Endodermal cell (in vitro differentiated cells): ENCODE data around the gene FOXI1. TPM values are rescaled to one million over a fixed set of nuclear protein-coding genes. Genes with fewer than 3 reads are reported as not detected.

Source experiments
- DNase-seq: peaks from one replicate; pipeline ENCODE4 v3.0.0-alpha.2; 2017
- H3K27ac ChIP-seq: 2 replicates; pipeline ENCODE4 v1.5.1; 2013; ENCODE audit warnings: mild to moderate bottlenecking, low read depth, low read length, moderate library complexity
- H3K27me3 ChIP-seq: 2 replicates; pipeline ENCODE4 v1.6.1; 2013; ENCODE audit warnings: mild to moderate bottlenecking, low read length, moderate library complexity; ENCODE audit not compliant: insufficient read depth, control insufficient read depth, poor library complexity, severe bottlenecking
- H3K36me3 ChIP-seq: 2 replicates; pipeline ENCODE4 v1.7.0; 2013; ENCODE audit warnings: mild to moderate bottlenecking, low read length, moderate library complexity; ENCODE audit not compliant: control insufficient read depth, insufficient read depth
- H3K4me1 ChIP-seq: one replicate; pipeline ENCODE4 v1.7.0; 2013; ENCODE audit warnings: low read length; ENCODE audit not compliant: control insufficient read depth, insufficient read depth
- H3K4me3 ChIP-seq: 2 replicates; pipeline ENCODE4 v1.5.1; 2013; ENCODE audit warnings: mild to moderate bottlenecking, low read length, moderate library complexity
- H3K9ac ChIP-seq: 2 replicates; pipeline ENCODE4 v1.6.1; 2013; ENCODE audit warnings: mild to moderate bottlenecking, low read length, moderate library complexity; ENCODE audit not compliant: poor library complexity, severe bottlenecking; ENCODE audit errors: extremely low read depth
- H3K9me3 ChIP-seq: 2 replicates; pipeline ENCODE4 v1.6.1; 2013; ENCODE audit warnings: mild to moderate bottlenecking, low read length, moderate library complexity; ENCODE audit not compliant: control insufficient read depth
- H3K27ac Mint-ChIP-seq: 2 replicates; pipeline ENCODE4 v1.8.0; 2020; ENCODE audit warnings: mixed read lengths
- H3K27me3 Mint-ChIP-seq: 2 replicates; pipeline ENCODE4 v1.8.0; 2021; ENCODE audit warnings: mild to moderate bottlenecking, mixed read lengths; ENCODE audit not compliant: insufficient read depth
- H3K36me3 Mint-ChIP-seq: 2 replicates; pipeline ENCODE4 v1.8.0; 2020; ENCODE audit warnings: low read depth, mixed read lengths
- H3K4me1 Mint-ChIP-seq: 2 replicates; pipeline ENCODE4 v1.8.0; 2020; ENCODE audit warnings: mixed read lengths
- H3K4me3 Mint-ChIP-seq: 2 replicates; pipeline ENCODE4 v1.8.0; 2020; ENCODE audit warnings: mild to moderate bottlenecking, moderate library complexity, mixed read lengths
- H3K9me3 Mint-ChIP-seq: 2 replicates; pipeline ENCODE4 v1.8.0; 2020; ENCODE audit warnings: mild to moderate bottlenecking, mixed read lengths
- CTCF ChIP-seq: fragments of 200-600 bp; sonication (generic); conservative IDR thresholded peaks from 2 replicates; pipeline ENCODE4 v1.5.0; 2021; ENCODE audit warnings: antibody characterized with exemption, mild to moderate bottlenecking
- WGBS, 2 experiments: methylation state at CpG; one replicate each; pipeline versions ENCODE4 v1.1.5 to v1.1.7; 2013; ENCODE audit warnings: missing lambda C conversion rate in 2 of 2, mixed read lengths in 1 of 2; ENCODE audit not compliant: insufficient coverage in 1 of 2, insufficient read length in 1 of 2; 5-methylcytosine and 5-hydroxymethylcytosine counted together
- total RNA-seq, 2 donors: library from RNA; stranded (reverse); fragmentation: NEBNext Ultra II Directional in 1 of 2; extraction: Animal tissue kit (Norgen Biotek cat#: 25700) in 1 of 2; gene quantifications; 2 replicates in 1 of 2; 3 replicates in 1 of 2; pipeline ENCODE4 v1.2.1, GENCODE V29; 2021

Gene FOXI1
- total RNA-seq, 2 donors from 2014 or later, result 0.44 to 3.5 TPM

- H3K9me3 Mint-ChIP-seq, result peaks cover 15% of the 10 kb centered on the region
- peaks cover 46% of the 10 kb centered on the region for H3K4me1 Mint-ChIP-seq
- H3K27me3 ChIP-seq, result no peaks in the 10 kb centered on the region
- no peak overlapping the region for H3K4me3 ChIP-seq
- DNase-seq, result no peak
- peak overlapping the region; percentile 23 for H3K27ac Mint-ChIP-seq
- WGBS, 2 experiments, result 84 to 93% methylated on average over 2 to 3 of the region's 3 CpGs
- H3K27ac ChIP-seq, result no peak overlapping the region
- TF ChIP-seq CTCF, result no peak
- peaks cover 18% of the 10 kb centered on the region for H3K27me3 Mint-ChIP-seq
- peaks cover 2% of the 10 kb centered on the region for H3K36me3 Mint-ChIP-seq
- peaks cover 8% of the 10 kb centered on the region for H3K9me3 ChIP-seq
- H3K36me3 ChIP-seq, result no peaks in the 10 kb centered on the region
- peaks cover 12% of the 10 kb centered on the region for H3K4me1 ChIP-seq
- no peak overlapping the region for H3K4me3 Mint-ChIP-seq
- no peak overlapping the region for H3K9ac ChIP-seq
Observed at GRCh38 chr5:170113522-170113900, 7.8 kb downstream of the FOXI1 start.

- Mint-ChIP-seq H3K27me3 (peaks cover 15% of the 10 kb centered on the region), H3K4me3 (no peak overlapping the region), H3K27ac (no peak overlapping the region), H3K9me3 (peaks cover 15% of the 10 kb centered on the region), H3K36me3 (peaks cover 2% of the 10 kb centered on the region), H3K4me1 (peaks cover 41% of the 10 kb centered on the region)
- peaks cover 12% of the 10 kb centered on the region for H3K4me1 ChIP-seq
- no peak for TF ChIP-seq CTCF
- WGBS, 2 experiments, result 88 to 89% methylated on average over 7 of the region's 7 CpGs
- H3K9ac ChIP-seq, result no peak overlapping the region
- no peak for DNase-seq
- H3K4me3 ChIP-seq, result no peak overlapping the region
- peaks cover 8% of the 10 kb centered on the region for H3K9me3 ChIP-seq
- no peaks in the 10 kb centered on the region for H3K27me3 ChIP-seq
- H3K36me3 ChIP-seq, result no peaks in the 10 kb centered on the region
- H3K27ac ChIP-seq, result no peak overlapping the region
Observed at GRCh38 chr5:170114271-170114670, 8.6 kb downstream of the FOXI1 start.

- TF ChIP-seq CTCF, result no peak
- H3K27me3 ChIP-seq, result no peaks in the 10 kb centered on the region
- H3K4me1 ChIP-seq, result peaks cover 10% of the 10 kb centered on the region
- peaks cover 24% of the 10 kb centered on the region for H3K4me1 Mint-ChIP-seq
- H3K9me3 ChIP-seq, result peaks cover 8% of the 10 kb centered on the region
- H3K27ac Mint-ChIP-seq, result no peak overlapping the region
- no peak overlapping the region for H3K4me3 Mint-ChIP-seq
- no peak overlapping the region for H3K4me3 ChIP-seq
- no peak overlapping the region for H3K9ac ChIP-seq
- H3K36me3 Mint-ChIP-seq, result peaks cover 2% of the 10 kb centered on the region
- 94 to 96% methylated on average over 2 of the region's 2 CpGs for WGBS, 2 experiments
- H3K27me3 Mint-ChIP-seq, result peaks cover 16% of the 10 kb centered on the region
- peaks cover 15% of the 10 kb centered on the region for H3K9me3 Mint-ChIP-seq
- DNase-seq, result no peak
- H3K27ac ChIP-seq, result no peak overlapping the region
- H3K36me3 ChIP-seq, result no peaks in the 10 kb centered on the region
Observed at GRCh38 chr5:170115925-170116324, 10.2 kb downstream of the FOXI1 start.
